ENCODE results near the gene MAP4K2. TPM values are rescaled to one million over a fixed set of nuclear protein-coding genes. Genes with fewer than 3 reads are reported as not detected.

The MAP4K2 gene
- polyA plus RNA-seq, 1 of the 3 experiments (the other 2 are of a cell fraction): 20.0 TPM

GRCh38 chr11:64764753-64765152 lies 38.3 kb downstream of the MAP4K2 start:
- Histone ChIP-seq H3K9me3 (no peaks in the 10 kb centered on the region), H3K9ac (no peak overlapping the region), H3K9me2 (no peaks in the 10 kb centered on the region), H3K4me2 (0 out of 2 replicates have a peak overlapping the region, but pooled peaks have one; percentile 52), H3K79me2 (ENCODE audit: insufficient read depth) (peaks cover 35% of the 10 kb centered on the region; the same call in 1 of the 2 replicates), H3K4me1 (ENCODE audit: control insufficient read depth in 1 of 2, insufficient read depth in 2 of 2, low read depth in 1 of 2, low read length in 1 of 2) (peaks cover 19% of the 10 kb centered on the region in 2 experiments; a peak in 3 of 4 replicates), H3K27ac (ENCODE audit: low read depth in 2 of 2, low read length in 1 of 2) (no peak overlapping the region), H3K4me3 (ENCODE audit: low read depth in 2 of 2, low read length in 1 of 2) (no peak overlapping the region), H3K36me3 (replicated peaks in 1 of 2; ENCODE audit: control insufficient read depth in 1 of 2, insufficient read depth in 2 of 2, low read length in 1 of 2) (peaks cover 51 to 71% of the 10 kb centered on the region in 2 experiments), H3K27me3 (ENCODE audit: insufficient read depth) (no peaks in the 10 kb centered on the region), H3F3A (replicated peaks; ENCODE audit: insufficient read depth) (peaks cover 58% of the 10 kb centered on the region), H2AFZ (ENCODE audit: low read depth) (no peak overlapping the region), H4K20me1 (ENCODE audit: insufficient read depth) (peaks cover 61% of the 10 kb centered on the region)
- CTCF ChIA-PET: interaction anchor here (0.6 to 4.4 kb wide), 5 partner anchors 7 to 1933 kb away, joined by 3 to 47 read pairs (median 4); partner anchors contain the start of genes RASGRP2, SF1 and STX5
- no peak for DNase-seq
- TF ChIP-seq SIN3A (IDR thresholded peaks at IDR 0.05; ENCODE audit: borderline replicate concordance, low read depth, low read length): no peak
- no peak for TF ChIP-seq EP300 (IDR thresholded peaks at IDR 0.05; ENCODE audit: borderline replicate concordance in 1 of 2, low read depth in 1 of 2, low read length in 1 of 2)
- TF ChIP-seq RXRA (IDR thresholded peaks at IDR 0.05; ENCODE audit: borderline replicate concordance, low read depth): no peak
- TF ChIP-seq JUND (IDR thresholded peaks at IDR 0.05): no peak
- no peak for TF ChIP-seq FOXJ3 (CRISPR knock-in tag; IDR thresholded peaks at IDR 0.05)
- TF ChIP-seq RCOR1 (IDR thresholded peaks at IDR 0.05; ENCODE audit: low read length): no peak
- TF ChIP-seq CHD2 (IDR thresholded peaks at IDR 0.05; ENCODE audit: low read length, partially characterized antibody): no peak
- TF ChIP-seq SMC3 (IDR thresholded peaks at IDR 0.05; ENCODE audit: low read depth, low read length): no peak
- TF ChIP-seq MAX (IDR thresholded peaks at IDR 0.05; ENCODE audit: low read depth): no peak
- no peak for TF ChIP-seq MXI1 (IDR thresholded peaks at IDR 0.05; ENCODE audit: low read depth, low read length)
- no peak for TF ChIP-seq IRF3 (IDR thresholded peaks at IDR 0.05; ENCODE audit: low read depth, low read length)
- no peak for TF ChIP-seq FOSL2 (IDR thresholded peaks at IDR 0.05; ENCODE audit: borderline replicate concordance, low read depth)
- no peak for TF ChIP-seq NRF1 (IDR thresholded peaks at IDR 0.05; ENCODE audit: low read depth, low read length)
- POLR2A ChIA-PET: no interaction called here
- WGBS (ENCODE audit: low lambda C conversion rate): 94% methylated on average over 8 of the region's 8 CpGs

GRCh38 chr11:64764040-64764611 lies 38.9 kb downstream of the MAP4K2 start:
- no peak for TF ChIP-seq REST (IDR thresholded peaks at IDR 0.05; ENCODE audit: low read depth, low read length)
- TF ChIP-seq EZH2phosphoT487 (IDR thresholded peaks at IDR 0.05; ENCODE audit: borderline replicate concordance, low read depth): no peak
- no peak for TF ChIP-seq SIN3A (IDR thresholded peaks at IDR 0.05; ENCODE audit: borderline replicate concordance, low read depth, low read length)
- TF ChIP-seq ELF1 (IDR thresholded peaks at IDR 0.05): no peak
- no peak for TF ChIP-seq CTCF (IDR thresholded peaks at IDR 0.05)
- Histone ChIP-seq H3F3A (replicated peaks; ENCODE audit: insufficient read depth) (peaks cover 51% of the 10 kb centered on the region), H3K4me2 (peak overlapping the region; percentile 52; the same call in 1 of the 2 replicates), H3K27me3 (ENCODE audit: insufficient read depth) (no peaks in the 10 kb centered on the region), H3K4me1 (ENCODE audit: control insufficient read depth in 1 of 2, insufficient read depth in 2 of 2, low read depth in 1 of 2, low read length in 1 of 2) (peaks cover 19 to 23% of the 10 kb centered on the region in 2 experiments; a peak in 3 of 4 replicates), H3K79me2 (ENCODE audit: insufficient read depth) (peaks cover 30% of the 10 kb centered on the region; the same call in 1 of the 2 replicates), H3K9me3 (no peaks in the 10 kb centered on the region), H3K9me2 (no peaks in the 10 kb centered on the region), H3K36me3 (replicated peaks in 1 of 2; ENCODE audit: control insufficient read depth in 1 of 2, insufficient read depth in 2 of 2, low read length in 1 of 2) (peaks cover 45 to 64% of the 10 kb centered on the region in 2 experiments), H4K20me1 (ENCODE audit: insufficient read depth) (peaks cover 56% of the 10 kb centered on the region), H3K27ac (ENCODE audit: low read depth in 2 of 2, low read length in 1 of 2) (peak overlapping the region; percentile 24 to 39; a peak in 3 of 4 replicates), H3K4me3 (ENCODE audit: low read depth in 2 of 2, low read length in 1 of 2) (no peak overlapping the region), H3K9ac (no peak overlapping the region; the same call in 1 of the 2 replicates), H2AFZ (ENCODE audit: low read depth) (no peak overlapping the region)
- POLR2A ChIA-PET: interaction anchor here (0.7 kb wide), 1 partner anchor 9 kb away, joined by 3 read pairs; no protein-coding TSS in a partner anchor
- CTCF ChIA-PET: interaction anchor here (0.6 to 4.4 kb wide), 7 partner anchors 8 to 1932 kb away, joined by 3 to 47 read pairs (median 4); partner anchors contain the start of genes RASGRP2, SF1 and STX5
- DNase-seq: no peak
- WGBS (ENCODE audit: low lambda C conversion rate): 81% methylated on average over 11 of the region's 11 CpGs
